Stimulated activated naive B cell treated with anti-CD40 and anti-IgM and Interleukin-4, amounts not matched to agents 10 μg/mL and 1 μg/mL and 100 μg/mL, for 72 hours (primary cell): Measurements from ENCODE around the gene ACKR2.
A peak's percentile ranks its signal among the peaks of the same experiment; 100 is the strongest.
"Not testable (repeated sequence)": the region's sequence is repeated elsewhere in the genome, so short reads cannot be mapped to it uniquely, and the experiment has no call there.

Experiments
- ATAC-seq, 2 donors: fragments of 150-1000 bp; cut with Tn5 transposase; replicated peaks; 2 replicates each; pipeline ENCODE4 v1.10.0; 2021; ENCODE audit warnings: moderate library complexity in 1 of 2
- DNase-seq: peaks from one replicate; pipeline ENCODE4 v3.0.0; 2021
- H3K27ac Mint-ChIP-seq: one replicate; pipeline ENCODE4 v1.8.0; 2022; ENCODE audit warnings: mild to moderate bottlenecking, mixed read lengths
- H3K27me3 Mint-ChIP-seq, 2 donors: one replicate each; pipeline ENCODE4 v1.8.0; 2022; ENCODE audit warnings: mixed read lengths in 2 of 2
- H3K36me3 Mint-ChIP-seq, 2 donors: one replicate each; pipeline ENCODE4 v1.8.0; 2022; ENCODE audit warnings: mixed read lengths in 2 of 2, mild to moderate bottlenecking in 1 of 2
- H3K4me1 Mint-ChIP-seq, 2 donors: one replicate each; pipeline ENCODE4 v1.8.0; 2022; ENCODE audit warnings: mixed read lengths in 2 of 2, mild to moderate bottlenecking in 1 of 2
- H3K4me3 Mint-ChIP-seq, 2 donors: one replicate each; pipeline ENCODE4 v1.8.0; 2022; ENCODE audit warnings: mild to moderate bottlenecking in 2 of 2, mixed read lengths in 2 of 2, moderate library complexity in 1 of 2
- H3K9me3 Mint-ChIP-seq, 2 donors: one replicate each; pipeline ENCODE4 v1.8.0; 2022; ENCODE audit warnings: mixed read lengths in 2 of 2, mild to moderate bottlenecking in 1 of 2

The ACKR2 gene

DNA sequence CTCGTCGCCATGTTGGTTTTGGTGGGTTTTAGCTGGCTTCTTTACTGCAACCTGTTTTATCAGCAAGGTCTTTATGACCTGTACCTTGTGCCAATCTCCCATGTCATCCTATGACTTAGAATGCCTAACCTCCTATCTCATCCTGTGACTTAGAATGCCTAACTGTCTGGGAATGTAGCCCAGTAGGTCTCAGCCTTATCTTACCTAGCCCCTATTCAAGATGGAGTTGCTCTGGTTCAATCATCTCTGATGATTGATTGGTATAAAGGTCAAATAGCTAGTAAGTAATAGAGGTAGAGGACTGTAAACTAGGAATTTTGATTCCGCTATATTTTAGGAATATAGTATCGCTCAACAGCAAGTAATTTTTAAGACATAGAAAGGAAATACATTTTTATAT, 1.3 kb upstream of the ACKR2 start:
- Mint-ChIP-seq H3K27me3 (peaks cover 21 to 22% of the 10 kb centered on the region in 2 donors), H3K27ac (no peak overlapping the region), H3K4me3 (no peak overlapping the region), H3K9me3 (no peaks in the 10 kb centered on the region), H3K4me1 (peaks cover 16 to 25% of the 10 kb centered on the region in 2 donors), H3K36me3 (peaks cover 0 to 3% of the 10 kb centered on the region in 2 donors)
- DNase-seq (no peak), ATAC-seq (no peak)

DNA sequence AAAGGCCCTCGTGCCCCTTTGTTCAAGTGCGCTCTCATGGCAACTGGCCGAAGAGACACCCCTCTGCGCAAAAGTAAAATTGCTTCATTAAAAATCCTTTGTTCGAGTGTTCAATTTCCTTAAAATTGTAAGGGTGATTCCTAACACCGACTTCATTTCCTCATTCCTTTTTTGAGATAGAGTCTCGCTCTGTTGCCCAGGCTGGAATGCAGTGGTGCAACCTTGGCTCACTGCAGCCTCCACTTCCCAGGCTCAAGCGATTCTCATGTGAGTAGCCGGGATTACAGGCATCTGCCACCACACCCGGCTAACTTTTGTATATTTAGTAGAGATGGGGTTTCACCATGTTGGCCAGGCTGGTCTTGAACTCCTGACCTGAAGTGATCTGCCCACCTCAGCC, 1.5 kb downstream of the ACKR2 start:
- not testable (repeated sequence) for H3K27ac Mint-ChIP-seq, H3K4me3 Mint-ChIP-seq, H3K36me3 Mint-ChIP-seq, ATAC-seq, H3K9me3 Mint-ChIP-seq, DNase-seq
- Mint-ChIP-seq H3K27me3 (peaks cover 14 to 15% of the 10 kb centered on the region in 2 donors), H3K4me1 (peaks cover 12 to 15% of the 10 kb centered on the region in 2 donors)

DNA sequence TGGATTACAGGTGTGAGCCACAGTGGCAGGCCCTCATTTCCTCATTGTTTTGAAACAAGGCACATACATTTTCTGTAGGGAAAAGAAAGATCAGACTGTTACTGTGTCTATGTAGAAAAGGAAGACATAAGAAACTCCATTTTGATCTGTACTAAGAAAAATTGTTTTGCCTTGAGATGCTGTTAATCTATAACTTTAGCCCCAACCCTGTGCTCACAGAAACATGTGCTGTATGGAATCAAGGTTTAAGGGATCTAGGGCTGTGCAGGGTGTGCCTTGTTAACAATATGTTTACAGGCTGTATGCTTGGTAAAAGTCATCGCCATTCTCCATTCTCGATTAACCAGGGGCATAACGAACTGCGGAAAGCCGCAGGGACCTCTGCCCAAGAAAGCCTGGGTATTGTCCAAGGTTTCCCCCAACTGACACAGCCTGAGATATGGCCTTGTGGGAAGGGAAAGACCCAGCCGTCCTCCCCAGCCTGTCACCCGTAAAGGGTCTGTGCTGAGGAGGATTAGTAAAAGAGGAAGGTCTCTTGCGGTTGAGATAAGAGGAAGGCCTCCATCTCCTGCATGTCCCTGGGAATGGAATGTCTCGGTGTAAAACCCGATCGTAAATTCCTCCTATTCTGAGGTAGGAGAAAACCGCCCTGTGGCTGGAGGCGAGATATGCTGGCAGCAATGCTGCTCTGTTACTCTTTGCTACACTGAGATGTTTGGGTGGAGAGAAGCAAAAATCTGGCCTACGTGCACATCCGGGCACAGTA, 2.1 kb downstream of the ACKR2 start:
- Mint-ChIP-seq H3K4me1 (peaks cover 12 to 15% of the 10 kb centered on the region in 2 donors), H3K27ac (peak overlapping the region; percentile 47)
- not testable (repeated sequence) for DNase-seq, ATAC-seq, H3K27me3 Mint-ChIP-seq, H3K4me3 Mint-ChIP-seq, H3K9me3 Mint-ChIP-seq, H3K36me3 Mint-ChIP-seq

DNA sequence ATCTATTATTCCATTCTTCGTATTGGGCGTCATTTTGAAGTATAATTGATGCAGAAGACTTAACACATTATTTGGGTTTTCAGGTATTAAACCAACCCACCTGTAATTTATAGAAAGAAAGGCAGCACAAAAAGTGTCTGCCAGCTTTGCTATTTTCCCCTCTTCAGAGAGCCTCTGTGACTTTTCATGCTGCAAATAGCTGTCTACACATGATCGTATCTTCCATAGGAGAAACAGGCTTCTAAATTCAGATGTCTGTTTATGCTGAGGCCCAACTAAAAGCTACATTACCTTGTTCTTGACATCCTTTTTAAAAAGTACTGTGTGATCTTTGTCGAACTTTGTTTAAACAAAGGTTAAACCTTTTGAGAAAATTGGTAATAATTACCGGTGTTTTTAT, 5.0 kb downstream of the ACKR2 start:
- Mint-ChIP-seq H3K9me3 (no peaks in the 10 kb centered on the region), H3K4me1 (peaks cover 12 to 15% of the 10 kb centered on the region in 2 donors), H3K4me3 (no peak overlapping the region), H3K27me3 (no peaks in the 10 kb centered on the region), H3K27ac (no peak overlapping the region), H3K36me3 (peaks cover 0 to 1% of the 10 kb centered on the region in 2 donors)
- DNase-seq (no peak), ATAC-seq (no peak)

DNA sequence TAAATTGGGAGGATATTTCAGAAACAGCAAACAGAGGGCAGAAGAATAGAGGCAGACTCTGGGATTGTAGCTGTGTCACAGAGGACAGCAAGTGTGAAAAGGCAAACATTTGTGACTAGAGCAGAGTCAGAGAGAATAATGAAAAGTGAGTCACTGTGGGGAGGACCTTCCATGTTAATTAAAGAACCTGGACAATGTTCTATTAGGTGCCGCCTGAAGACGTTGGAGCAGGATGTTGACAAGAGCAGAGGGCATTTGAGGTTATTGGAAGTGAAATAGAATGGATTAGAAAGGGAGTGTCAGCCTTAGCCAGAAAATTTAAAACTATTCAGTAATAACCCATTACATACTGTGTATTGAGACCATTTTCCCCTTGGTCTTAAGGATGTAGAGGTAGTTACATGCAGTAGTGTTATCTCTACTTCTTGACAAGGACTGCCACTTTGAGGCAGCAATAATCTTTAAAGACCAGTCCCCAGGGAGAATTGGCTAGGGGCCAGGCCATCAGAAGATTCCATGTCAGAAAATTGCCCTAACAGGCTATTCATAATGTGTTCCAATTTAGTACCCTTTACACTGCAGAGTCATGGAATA, 5.8 kb downstream of the ACKR2 start:
- H3K36me3 Mint-ChIP-seq: peaks cover 0 to 1% of the 10 kb centered on the region in 2 donors
- H3K27ac Mint-ChIP-seq: no peak overlapping the region
- H3K4me1 Mint-ChIP-seq: peaks cover 12 to 15% of the 10 kb centered on the region in 2 donors
- no peaks in the 10 kb centered on the region for H3K9me3 Mint-ChIP-seq
- H3K4me3 Mint-ChIP-seq: no peak overlapping the region
- ATAC-seq (no peak), DNase-seq (no peak)
- no peaks in the 10 kb centered on the region for H3K27me3 Mint-ChIP-seq

DNA sequence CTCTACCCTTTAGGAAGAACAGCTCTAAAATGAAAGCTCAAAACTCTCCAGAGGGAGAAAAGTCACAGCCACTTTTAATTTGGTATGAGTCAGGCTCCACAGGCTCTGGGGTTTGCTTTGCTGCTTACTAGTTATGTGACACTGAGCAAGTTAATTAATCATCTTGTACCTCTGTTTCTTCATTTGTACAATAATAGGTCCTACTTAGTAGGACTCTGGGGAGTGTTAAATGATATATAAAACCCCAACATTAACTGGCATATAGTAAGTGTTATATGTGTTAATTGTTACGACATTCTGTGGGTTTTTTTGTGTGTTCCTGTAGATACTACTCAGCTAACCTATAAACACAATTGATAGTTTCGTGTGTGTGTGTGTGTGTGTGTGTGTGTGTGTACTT, 6.6 kb downstream of the ACKR2 start:
- no peak overlapping the region for H3K27ac Mint-ChIP-seq
- DNase-seq (no peak), ATAC-seq (no peak)
- no peak overlapping the region for H3K4me3 Mint-ChIP-seq
- no peaks in the 10 kb centered on the region for H3K9me3 Mint-ChIP-seq
- H3K27me3 Mint-ChIP-seq: no peaks in the 10 kb centered on the region
- H3K36me3 Mint-ChIP-seq: no peaks in the 10 kb centered on the region
- H3K4me1 Mint-ChIP-seq: peaks cover 10 to 13% of the 10 kb centered on the region in 2 donors

DNA sequence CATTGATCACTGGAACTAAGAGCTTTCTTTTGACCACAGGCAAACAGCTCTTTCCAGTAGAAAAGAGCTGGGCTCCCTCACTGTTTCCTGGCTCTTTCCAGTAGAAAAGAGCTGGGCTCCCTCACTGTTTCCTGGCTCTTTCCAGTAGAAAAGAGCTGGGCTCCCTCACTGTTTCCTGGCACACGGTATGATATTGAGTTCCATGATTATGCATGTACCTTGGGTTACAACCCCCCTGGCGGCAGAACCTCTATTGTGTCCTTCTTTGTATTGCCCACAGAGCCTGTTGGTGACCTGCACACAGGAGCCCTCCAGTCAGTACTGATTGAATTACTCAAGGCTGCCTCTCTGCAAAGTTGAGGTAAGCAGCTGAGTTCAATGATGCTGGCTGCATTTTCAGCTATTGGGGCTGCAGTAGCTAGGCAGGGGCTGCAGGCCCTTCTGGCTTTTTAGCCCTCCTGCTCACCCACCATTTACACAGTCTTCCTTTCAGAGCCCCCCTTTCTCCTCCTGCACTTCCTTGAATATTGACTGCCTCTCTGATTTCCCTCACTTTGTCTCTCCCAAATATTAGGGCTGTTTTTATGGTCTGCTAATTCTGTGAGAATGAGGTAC, 10.2 kb downstream of the ACKR2 start:
- no peak overlapping the region for H3K4me3 Mint-ChIP-seq
- H3K27me3 Mint-ChIP-seq: peaks cover 4 to 7% of the 10 kb centered on the region in 2 donors
- no peak for DNase-seq
- no peaks in the 10 kb centered on the region for H3K4me1 Mint-ChIP-seq
- no peaks in the 10 kb centered on the region for H3K9me3 Mint-ChIP-seq
- H3K36me3 Mint-ChIP-seq: no peaks in the 10 kb centered on the region
- no peak overlapping the region for H3K27ac Mint-ChIP-seq
- ATAC-seq: no peak

DNA sequence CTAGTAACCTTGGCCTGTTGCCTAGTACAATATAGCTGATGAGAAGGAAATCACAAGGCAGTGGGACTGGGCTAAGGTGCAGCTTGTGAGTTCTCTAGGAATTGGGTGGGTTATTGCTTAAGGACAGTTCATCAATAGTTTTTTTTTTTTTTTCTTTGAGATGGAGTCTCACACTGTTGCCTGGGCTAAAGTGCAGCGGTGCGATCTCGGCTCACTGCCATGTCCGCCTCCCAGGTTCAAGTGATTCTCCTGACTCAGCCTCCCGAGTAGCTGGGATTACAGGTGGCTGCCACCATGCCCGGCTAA, 11.5 kb downstream of the ACKR2 start:
- DNase-seq (no peak), ATAC-seq (no peak)
- Mint-ChIP-seq H3K9me3 (no peaks in the 10 kb centered on the region), H3K27me3 (peaks cover 4 to 10% of the 10 kb centered on the region in 2 donors), H3K4me1 (no peaks in the 10 kb centered on the region), H3K36me3 (no peaks in the 10 kb centered on the region), H3K27ac (no peak overlapping the region), H3K4me3 (no peak overlapping the region)

DNA sequence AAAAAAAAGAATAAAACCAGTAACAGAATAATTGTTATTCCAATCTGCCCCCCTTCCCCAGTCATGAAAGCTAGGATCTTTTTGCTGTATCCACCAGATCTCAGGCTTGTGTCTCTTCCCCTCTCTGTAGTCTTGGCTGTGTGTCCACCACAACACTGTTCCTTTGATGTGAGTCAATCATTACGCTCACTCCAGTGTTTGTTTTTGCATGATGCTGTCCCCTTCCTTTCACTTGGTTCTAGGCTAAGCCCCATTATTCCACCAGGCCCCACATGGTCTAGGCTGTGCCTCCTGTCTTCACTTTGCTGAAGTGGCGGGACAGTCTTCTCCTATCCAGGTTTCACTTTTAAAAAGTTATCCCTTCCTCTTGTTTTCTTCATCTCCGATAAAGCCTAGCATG, 13.6 kb downstream of the ACKR2 start:
- Mint-ChIP-seq H3K9me3 (no peaks in the 10 kb centered on the region), H3K27ac (no peak overlapping the region), H3K36me3 (no peaks in the 10 kb centered on the region), H3K4me1 (no peaks in the 10 kb centered on the region), H3K4me3 (no peak overlapping the region), H3K27me3 (peaks cover 4 to 18% of the 10 kb centered on the region in 2 donors)
- no peak for DNase-seq
- ATAC-seq: no peak

DNA sequence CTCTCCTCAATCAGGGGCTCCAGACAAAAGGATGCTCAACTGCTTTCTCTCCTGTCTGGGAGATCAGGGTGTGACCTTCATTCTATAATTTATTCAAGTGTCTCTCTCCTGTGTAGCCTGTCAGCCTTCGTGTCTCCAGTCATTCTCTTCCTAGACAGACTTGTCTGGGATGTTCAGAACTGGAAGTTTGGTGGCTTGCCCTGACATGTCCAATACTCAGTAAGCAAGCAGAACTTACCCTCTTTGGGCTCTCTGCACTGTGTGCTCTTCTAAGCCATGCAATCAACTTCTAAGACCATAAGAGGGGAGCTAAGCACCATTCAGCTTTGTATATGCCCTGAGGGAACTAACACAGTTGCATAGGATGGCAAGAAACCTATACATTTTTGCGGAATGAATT, 14.1 kb downstream of the ACKR2 start:
- H3K4me1 Mint-ChIP-seq: no peaks in the 10 kb centered on the region
- H3K36me3 Mint-ChIP-seq: no peaks in the 10 kb centered on the region
- no peak overlapping the region for H3K27ac Mint-ChIP-seq
- ATAC-seq (no peak), DNase-seq (no peak)
- H3K27me3 Mint-ChIP-seq: peaks cover 4 to 20% of the 10 kb centered on the region in 2 donors
- no peak overlapping the region for H3K4me3 Mint-ChIP-seq
- no peaks in the 10 kb centered on the region for H3K9me3 Mint-ChIP-seq

DNA sequence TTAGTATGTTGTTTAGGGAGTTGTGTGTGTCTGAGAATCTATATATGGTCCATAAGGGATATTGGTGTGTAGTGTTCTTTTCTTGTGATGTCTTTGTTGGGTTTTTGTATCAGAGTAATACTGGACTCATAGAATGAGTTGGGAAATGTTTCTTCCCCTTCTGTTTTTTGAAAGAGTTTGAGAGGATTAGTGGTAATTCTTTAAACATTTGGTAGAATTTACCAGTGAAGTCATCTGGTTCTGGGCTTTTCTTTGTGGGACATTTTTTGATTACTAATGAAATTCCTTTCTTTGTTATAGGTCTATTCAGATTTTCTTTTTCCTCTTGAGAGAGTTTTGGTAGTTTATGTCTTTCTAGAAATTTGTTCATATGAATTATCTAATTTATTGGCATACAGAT, 16.9 kb downstream of the ACKR2 start:
- no peak overlapping the region for H3K27ac Mint-ChIP-seq
- peaks cover 0 to 4% of the 10 kb centered on the region in 2 donors for H3K4me1 Mint-ChIP-seq
- no peak for DNase-seq
- H3K36me3 Mint-ChIP-seq: no peaks in the 10 kb centered on the region
- H3K27me3 Mint-ChIP-seq: peaks cover 12 to 27% of the 10 kb centered on the region in 2 donors
- ATAC-seq: no peak
- H3K9me3 Mint-ChIP-seq: no peaks in the 10 kb centered on the region
- no peak overlapping the region for H3K4me3 Mint-ChIP-seq

DNA sequence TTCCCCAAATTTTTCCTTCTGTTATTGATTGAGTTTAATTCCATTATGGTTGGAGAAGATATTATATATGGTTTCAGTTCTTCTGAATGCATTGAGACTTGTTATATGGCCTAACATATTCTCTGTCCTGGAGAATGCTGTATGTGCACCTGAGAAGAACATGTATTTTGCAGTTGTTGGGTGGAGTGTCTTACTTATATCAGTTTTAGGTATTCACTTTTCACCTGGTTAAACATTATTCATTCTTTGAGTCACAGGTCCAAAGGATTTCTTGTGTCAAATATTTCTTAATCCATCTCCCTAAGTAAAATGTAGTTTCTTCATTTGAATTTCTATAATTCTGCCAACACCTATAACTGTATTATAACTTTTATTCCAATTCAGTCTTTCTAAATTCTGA, 17.8 kb downstream of the ACKR2 start:
- no peaks in the 10 kb centered on the region for H3K36me3 Mint-ChIP-seq
- ATAC-seq (no peak), DNase-seq (no peak)
- H3K27me3 Mint-ChIP-seq: peaks cover 12 to 27% of the 10 kb centered on the region in 2 donors
- H3K4me1 Mint-ChIP-seq: peaks cover 0 to 10% of the 10 kb centered on the region in 2 donors
- H3K4me3 Mint-ChIP-seq: no peak overlapping the region
- no peak overlapping the region for H3K27ac Mint-ChIP-seq
- H3K9me3 Mint-ChIP-seq: no peaks in the 10 kb centered on the region

DNA sequence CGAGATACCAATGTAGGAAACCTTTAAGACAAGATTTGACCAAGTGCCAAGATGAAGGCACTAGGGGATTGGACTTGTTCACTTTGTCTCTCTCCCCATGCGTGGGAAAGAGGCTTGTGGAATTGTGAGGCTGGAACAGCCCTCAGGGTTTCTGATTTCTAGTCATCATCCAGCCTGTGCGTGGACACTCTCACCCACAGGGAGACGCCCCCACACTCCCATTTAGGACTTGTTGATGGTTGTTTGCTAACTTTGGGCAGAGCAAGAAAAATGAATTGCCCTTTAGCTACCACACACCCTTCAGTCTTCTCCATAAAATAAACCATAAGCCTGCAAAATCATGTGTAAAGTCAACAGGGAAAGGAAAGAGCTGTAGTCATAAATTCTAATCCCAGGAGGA, 18.4 kb downstream of the ACKR2 start:
- DNase-seq: no peak
- no peak overlapping the region for H3K4me3 Mint-ChIP-seq
- no peak for ATAC-seq
- no peak overlapping the region for H3K27ac Mint-ChIP-seq
- no peaks in the 10 kb centered on the region for H3K9me3 Mint-ChIP-seq
- peaks cover 12 to 26% of the 10 kb centered on the region in 2 donors for H3K27me3 Mint-ChIP-seq
- peaks cover 0 to 10% of the 10 kb centered on the region in 2 donors for H3K4me1 Mint-ChIP-seq
- no peaks in the 10 kb centered on the region for H3K36me3 Mint-ChIP-seq

DNA sequence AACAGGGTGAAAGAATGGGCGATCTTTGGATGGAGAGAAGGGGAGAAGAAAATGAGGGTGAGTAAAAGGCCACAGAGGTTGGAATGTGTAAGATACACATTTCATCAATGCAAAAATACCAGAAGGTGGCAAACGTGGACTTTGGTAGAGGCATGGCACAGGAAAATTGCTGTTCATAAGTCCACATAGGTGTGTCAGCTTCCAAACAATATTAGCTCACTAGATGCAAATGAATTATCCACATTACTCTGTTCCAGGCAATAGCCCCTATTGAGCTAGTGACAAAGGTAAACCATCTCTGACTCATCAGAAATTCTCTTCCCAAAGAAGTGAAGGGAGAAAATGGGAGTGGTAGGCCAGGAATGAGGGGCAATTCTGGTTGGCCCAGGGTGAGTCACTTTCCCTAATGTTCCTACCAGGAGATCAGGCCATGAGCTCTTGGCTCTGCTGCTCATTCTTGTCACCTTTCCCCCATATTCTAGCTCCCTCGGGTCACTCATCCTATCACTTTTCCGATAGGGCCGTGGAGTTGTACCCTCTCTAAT, 19.9 kb downstream of the ACKR2 start:
- ATAC-seq: no peak
- Mint-ChIP-seq H3K27ac (no peak overlapping the region), H3K36me3 (no peaks in the 10 kb centered on the region), H3K27me3 (peaks cover 8 to 21% of the 10 kb centered on the region in 2 donors), H3K9me3 (no peaks in the 10 kb centered on the region), H3K4me3 (no peak overlapping the region), H3K4me1 (peaks cover 0 to 10% of the 10 kb centered on the region in 2 donors)
- DNase-seq: no peak
